H9 (cell line): ENCODE results near the gene MICAL3. TPM values are rescaled to one million over a fixed set of nuclear protein-coding genes. Genes with fewer than 3 reads are reported as not detected.

ENCODE experiments used
- DNase-seq: peaks from one replicate; pipeline ENCODE4 v3.0.0-alpha.2; 2017
- H2AFZ ChIP-seq: one replicate; pipeline ENCODE4 v1.6.1; 2013; ENCODE audit warnings: mild to moderate bottlenecking, low read length, control low read depth, moderate library complexity
- H2AK5ac ChIP-seq: 2 replicates; pipeline ENCODE4 v1.6.1; 2013; ENCODE audit warnings: low read length, control low read depth, mixed read lengths; ENCODE audit not compliant: insufficient read length
- H2BK120ac ChIP-seq: one replicate; pipeline ENCODE4 v1.6.1; 2013; ENCODE audit warnings: low read depth, mild to moderate bottlenecking, low read length, control low read depth, inconsistent platforms; ENCODE audit not compliant: poor library complexity, severe bottlenecking
- H2BK12ac ChIP-seq: 2 replicates; pipeline ENCODE4 v1.6.1; 2013; ENCODE audit warnings: low read length, control low read depth, mixed read lengths, low read depth; ENCODE audit not compliant: insufficient read length
- H2BK15ac ChIP-seq: 2 replicates; pipeline ENCODE4 v1.6.1; 2013; ENCODE audit warnings: low read depth, low read length, control low read depth
- H2BK20ac ChIP-seq: one replicate; pipeline ENCODE4 v1.6.1; 2013; ENCODE audit warnings: low read depth, mild to moderate bottlenecking, low read length, control low read depth, inconsistent platforms; ENCODE audit not compliant: poor library complexity, severe bottlenecking
- H2BK5ac ChIP-seq: 2 replicates; pipeline ENCODE4 v1.6.1; 2013; ENCODE audit warnings: low read length, control low read depth, mixed read lengths; ENCODE audit not compliant: insufficient read length
- H3K14ac ChIP-seq: 2 replicates; pipeline ENCODE4 v1.6.1; 2013; ENCODE audit warnings: low read length, control low read depth; ENCODE audit not compliant: insufficient read depth
- H3K18ac ChIP-seq: 2 replicates; pipeline ENCODE4 v1.6.1; 2013; ENCODE audit warnings: low read depth, mild to moderate bottlenecking, mixed read lengths, low read length, control low read depth; ENCODE audit not compliant: insufficient read length
- H3K23ac ChIP-seq: 2 replicates; pipeline ENCODE4 v1.6.1; 2013; ENCODE audit warnings: low read length, control low read depth, mixed read lengths, low read depth; ENCODE audit not compliant: insufficient read length
- H3K23me2 ChIP-seq: 2 replicates; pipeline ENCODE4 v1.6.1; 2013; ENCODE audit warnings: low read depth, mild to moderate bottlenecking, mixed read lengths, low read length, control low read depth; ENCODE audit not compliant: insufficient read length, poor library complexity, severe bottlenecking
- H3K27ac ChIP-seq: 2 replicates; pipeline ENCODE4 v1.5.1; 2013; ENCODE audit warnings: low read length, control low read depth, mixed read lengths, low read depth; ENCODE audit not compliant: insufficient read length
- H3K27me3 ChIP-seq: 2 replicates; pipeline ENCODE4 v1.6.1; 2013; ENCODE audit warnings: low read length, control low read depth, inconsistent platforms; ENCODE audit not compliant: insufficient read depth
- H3K4ac ChIP-seq: 2 replicates; pipeline ENCODE4 v1.6.1; 2013; ENCODE audit warnings: low read depth, mild to moderate bottlenecking, control low read depth, inconsistent platforms, low read length, moderate library complexity
- H3K4me1 ChIP-seq: 2 replicates; pipeline ENCODE4 v1.6.1; 2013; ENCODE audit warnings: low read length, control low read depth, inconsistent platforms; ENCODE audit not compliant: insufficient read depth
- H3K4me2 ChIP-seq: 2 replicates; pipeline ENCODE4 v1.6.1; 2013; ENCODE audit warnings: low read length, control low read depth, mixed read lengths; ENCODE audit not compliant: insufficient read length, insufficient read depth
- H3K56ac ChIP-seq: 2 replicates; pipeline ENCODE4 v1.6.1; 2013; ENCODE audit warnings: low read depth, mild to moderate bottlenecking, mixed read lengths, low read length, control low read depth; ENCODE audit not compliant: insufficient read length
- H3K79me1 ChIP-seq: 2 replicates; pipeline ENCODE4 v1.6.1; 2013; ENCODE audit warnings: low read depth, mild to moderate bottlenecking, moderate library complexity, low read length, control low read depth, inconsistent platforms; ENCODE audit not compliant: insufficient read depth, poor library complexity, severe bottlenecking
- H3K79me2 ChIP-seq: 2 replicates; pipeline ENCODE4 v1.6.1; 2013; ENCODE audit warnings: low read length, control low read depth, inconsistent platforms; ENCODE audit not compliant: insufficient read depth
- H3K9ac ChIP-seq: 2 replicates; pipeline ENCODE4 v1.6.1; 2013; ENCODE audit warnings: low read length, control low read depth, mixed read lengths; ENCODE audit not compliant: insufficient read length; ENCODE audit errors: extremely low read depth
- H3K9me3 ChIP-seq: one replicate; pipeline ENCODE4 v1.6.1; 2013; ENCODE audit warnings: low read depth, low read length, inconsistent platforms; ENCODE audit not compliant: control insufficient read depth
- H3T11ph ChIP-seq: one replicate; pipeline ENCODE4 v1.6.1; 2013; ENCODE audit warnings: mild to moderate bottlenecking, low read length, control low read depth, inconsistent platforms
- H4K20me1 ChIP-seq: one replicate; pipeline ENCODE4 v1.6.1; 2013; ENCODE audit not compliant: control insufficient read depth, insufficient read length, insufficient read depth
- H4K5ac ChIP-seq: 2 replicates; pipeline ENCODE4 v1.6.1; 2013; ENCODE audit warnings: low read depth, mild to moderate bottlenecking, mixed read lengths, low read length, control low read depth; ENCODE audit not compliant: insufficient read length
- H4K8ac ChIP-seq: replicated peaks from 2 replicates; pipeline ENCODE4 v1.6.1; 2013; ENCODE audit warnings: low read length, control low read depth, mixed read lengths, low read depth; ENCODE audit not compliant: insufficient read length
- H4K91ac ChIP-seq: 2 replicates; pipeline ENCODE4 v1.6.1; 2013; ENCODE audit warnings: low read depth, mild to moderate bottlenecking, moderate library complexity, mixed read lengths, low read length, control low read depth; ENCODE audit not compliant: insufficient read length
- H3K27ac Mint-ChIP-seq, 3 experiments: 2 replicates in 2 of 3; 3 replicates in 1 of 3; pipeline ENCODE4 v1.8.0; 2020 to 2021; ENCODE audit warnings: mixed read lengths in 3 of 3, mild to moderate bottlenecking in 1 of 3, moderate library complexity in 1 of 3
- H3K27me3 Mint-ChIP-seq: 2 replicates; pipeline ENCODE4 v1.8.0; 2021; ENCODE audit warnings: low read depth, mild to moderate bottlenecking, moderate library complexity, mixed read lengths
- H3K36me3 Mint-ChIP-seq, 3 experiments: 2 replicates in 2 of 3; 3 replicates in 1 of 3; pipeline ENCODE4 v1.8.0; 2020 to 2021; ENCODE audit warnings: low read depth in 3 of 3, mixed read lengths in 3 of 3; ENCODE audit not compliant: insufficient read depth in 1 of 3
- H3K4me1 Mint-ChIP-seq, 2 experiments: 2 replicates each; pipeline ENCODE4 v1.8.0; 2020; ENCODE audit warnings: mixed read lengths in 2 of 2
- H3K4me3 Mint-ChIP-seq, 2 experiments: 2 replicates in 1 of 2; 3 replicates in 1 of 2; pipeline ENCODE4 v1.8.0; 2020 to 2021; ENCODE audit warnings: mild to moderate bottlenecking in 2 of 2, mixed read lengths in 2 of 2, moderate library complexity in 1 of 2
- H3K9me3 Mint-ChIP-seq, 2 experiments: 2 replicates in 1 of 2; 3 replicates in 1 of 2; pipeline ENCODE4 v1.8.0; 2020; ENCODE audit warnings: mild to moderate bottlenecking in 2 of 2, mixed read lengths in 2 of 2, moderate library complexity in 1 of 2
- WGBS: extraction: QIAGEN DNeasy Blood & Tissue Kit; methylation state at CpG from one replicate; pipeline ENCODE4 v1.1.7; 2013; ENCODE audit warnings: missing lambda C conversion rate, low lambda C conversion rate, mixed read lengths; ENCODE audit not compliant: insufficient read length; ENCODE audit errors: extremely low coverage; 5-methylcytosine and 5-hydroxymethylcytosine counted together
- total RNA-seq: library from RNA; stranded (reverse); gene quantifications from 2 replicates; pipeline ENCODE4 v1.2.1, GENCODE V29; 2021
- TF ChIP-seq, protein P1 (sequence below): fragments of 200-600 bp; sonication (generic); conservative IDR thresholded peaks from 3 replicates; pipeline ENCODE4 v1.8.0; 2021; ENCODE audit warnings: antibody characterized with exemption, mild to moderate bottlenecking

The MICAL3 gene
- total RNA-seq, 1 experiment from 2014 or later = 50.2 TPM

DNA sequence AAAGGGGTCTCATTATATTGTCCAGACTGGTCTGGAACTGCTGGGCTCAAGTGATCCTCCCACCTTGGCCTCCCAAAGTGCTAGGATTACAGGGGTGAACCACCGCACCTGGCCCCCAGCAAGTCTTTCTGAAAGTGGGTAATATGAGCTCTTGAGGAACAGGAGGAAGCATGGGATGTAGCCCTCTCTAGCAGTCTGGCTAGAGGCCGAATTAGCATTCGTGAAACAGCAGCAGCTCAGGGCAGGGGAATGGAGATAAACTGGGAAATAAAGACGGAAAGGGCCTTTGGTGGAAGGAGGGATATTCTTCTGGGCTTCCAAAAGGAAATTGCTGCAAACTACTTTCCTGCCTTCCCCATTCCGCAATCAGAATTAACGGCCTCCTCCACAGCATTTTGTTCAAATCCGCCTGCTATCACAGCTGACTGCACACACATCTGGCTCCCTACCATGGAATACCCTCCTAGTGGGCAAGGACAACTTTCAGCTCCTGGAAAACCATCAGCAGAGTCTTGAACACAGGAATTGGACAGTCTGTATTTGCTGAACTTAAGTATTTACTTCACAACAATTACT lies 44.3 kb downstream of the MICAL3 start:
- Histone ChIP-seq H3K23me2 (no peaks in the 10 kb centered on the region), H3T11ph (no peak overlapping the region), H2BK5ac (no peak overlapping the region), H3K27ac (no peak overlapping the region), H3K4ac (no peak overlapping the region), H3K9ac (no peak overlapping the region), H3K9me3 (no peaks in the 10 kb centered on the region), H3K4me1 (peaks cover 2% of the 10 kb centered on the region; the same call in 1 of the 2 replicates), H3K79me2 (peaks cover 6% of the 10 kb centered on the region; the same call in 1 of the 2 replicates), H3K18ac (no peak overlapping the region), H3K23ac (no peak overlapping the region), H4K8ac (no peak overlapping the region), H2BK20ac (no peak overlapping the region), H4K20me1 (no peaks in the 10 kb centered on the region), H2AFZ (no peak overlapping the region), H3K56ac (no peak overlapping the region), H2BK15ac (no peak overlapping the region), H4K91ac (no peak overlapping the region), H2AK5ac (no peak overlapping the region), H3K14ac (no peak overlapping the region), H3K4me2 (no peak overlapping the region), H2BK120ac (no peak overlapping the region), H3K27me3 (no peaks in the 10 kb centered on the region), H2BK12ac (no peak overlapping the region), H4K5ac (no peak overlapping the region), H3K79me1 (peaks cover 5% of the 10 kb centered on the region)
- DNase-seq = no peak
- Mint-ChIP-seq H3K27me3 (no peaks in the 10 kb centered on the region; the same call in 1 of the 2 replicates), H3K4me3 (no peak overlapping the region; a peak in 1 of 5 replicates), H3K27ac (peak overlapping the region; percentile 74 to 83 (median 83); a peak in 5 of 7 replicates), H3K4me1 (peaks cover 34 to 54% of the 10 kb centered on the region in 2 experiments), H3K9me3 (peaks cover 3 to 6% of the 10 kb centered on the region in 2 experiments; a peak in 3 of 5 replicates), H3K36me3 (peaks cover 0 to 3% (median 0%) of the 10 kb centered on the region in 3 experiments; a peak in 2 of 7 replicates)
- TF ChIP-seq, protein P1, sequence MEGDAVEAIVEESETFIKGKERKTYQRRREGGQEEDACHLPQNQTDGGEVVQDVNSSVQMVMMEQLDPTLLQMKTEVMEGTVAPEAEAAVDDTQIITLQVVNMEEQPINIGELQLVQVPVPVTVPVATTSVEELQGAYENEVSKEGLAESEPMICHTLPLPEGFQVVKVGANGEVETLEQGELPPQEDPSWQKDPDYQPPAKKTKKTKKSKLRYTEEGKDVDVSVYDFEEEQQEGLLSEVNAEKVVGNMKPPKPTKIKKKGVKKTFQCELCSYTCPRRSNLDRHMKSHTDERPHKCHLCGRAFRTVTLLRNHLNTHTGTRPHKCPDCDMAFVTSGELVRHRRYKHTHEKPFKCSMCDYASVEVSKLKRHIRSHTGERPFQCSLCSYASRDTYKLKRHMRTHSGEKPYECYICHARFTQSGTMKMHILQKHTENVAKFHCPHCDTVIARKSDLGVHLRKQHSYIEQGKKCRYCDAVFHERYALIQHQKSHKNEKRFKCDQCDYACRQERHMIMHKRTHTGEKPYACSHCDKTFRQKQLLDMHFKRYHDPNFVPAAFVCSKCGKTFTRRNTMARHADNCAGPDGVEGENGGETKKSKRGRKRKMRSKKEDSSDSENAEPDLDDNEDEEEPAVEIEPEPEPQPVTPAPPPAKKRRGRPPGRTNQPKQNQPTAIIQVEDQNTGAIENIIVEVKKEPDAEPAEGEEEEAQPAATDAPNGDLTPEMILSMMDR = no peak
- no CpG with 5 or more reads among the region's 7 CpGs for WGBS
